HCT116 (cell line): ENCODE data around the gene ACMSD.

Experiments used
- EZH2phosphoT487 ChIP-seq: fragments of 200-600 bp; IDR thresholded peaks from 2 replicates; pipeline ENCODE4 v1.6.1; 2018; ENCODE audit warnings: antibody characterized with exemption, borderline replicate concordance
- POLR2A ChIP-seq: IDR thresholded peaks from 2 replicates; pipeline ENCODE4 v1.7.0; 2011; ENCODE audit warnings: borderline replicate concordance; ENCODE audit not compliant: insufficient read depth, insufficient read length; ENCODE audit errors: extremely low read depth
- TF ChIP-seq, protein P1 (sequence below), 3 experiments: fragments of 200-600 bp in 1 of 3; sonication (generic) in 1 of 3; IDR thresholded peaks in 2 of 3; conservative IDR thresholded peaks in 1 of 3; 2 replicates each; pipeline ENCODE4 v1.5.1; 2012 to 2017; ENCODE audit warnings: low read depth in 2 of 3, low read length in 2 of 3, antibody characterized with exemption in 1 of 3, borderline replicate concordance in 1 of 3, control low read depth in 1 of 3, mild to moderate bottlenecking in 1 of 3, mixed read lengths in 1 of 3, mixed run types in 1 of 3, moderate library complexity in 1 of 3; ENCODE audit not compliant: insufficient read depth in 1 of 3

DNA sequence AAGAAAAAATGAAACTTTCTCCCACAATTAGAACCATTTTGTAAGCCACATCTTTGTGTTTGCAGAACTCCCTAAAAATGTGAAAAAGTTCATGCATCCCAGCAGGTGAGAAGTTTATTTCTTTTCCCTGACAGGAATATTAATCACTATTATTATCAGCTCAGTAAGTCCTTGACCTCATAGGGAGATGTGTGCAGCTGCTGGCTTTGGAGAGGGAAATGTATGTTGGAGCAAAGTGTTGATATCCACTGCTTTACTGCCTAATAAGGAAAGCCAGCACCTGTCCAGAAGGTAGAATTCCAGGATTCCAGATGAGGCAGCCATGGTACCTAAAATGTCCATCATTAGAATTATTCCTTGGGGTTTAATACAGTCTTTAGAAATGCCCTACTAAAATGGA, 44.4 kb downstream of the ACMSD start:
- TF ChIP-seq EZH2phosphoT487 (no peak), POLR2A (no peak)
- TF ChIP-seq, protein P1, sequence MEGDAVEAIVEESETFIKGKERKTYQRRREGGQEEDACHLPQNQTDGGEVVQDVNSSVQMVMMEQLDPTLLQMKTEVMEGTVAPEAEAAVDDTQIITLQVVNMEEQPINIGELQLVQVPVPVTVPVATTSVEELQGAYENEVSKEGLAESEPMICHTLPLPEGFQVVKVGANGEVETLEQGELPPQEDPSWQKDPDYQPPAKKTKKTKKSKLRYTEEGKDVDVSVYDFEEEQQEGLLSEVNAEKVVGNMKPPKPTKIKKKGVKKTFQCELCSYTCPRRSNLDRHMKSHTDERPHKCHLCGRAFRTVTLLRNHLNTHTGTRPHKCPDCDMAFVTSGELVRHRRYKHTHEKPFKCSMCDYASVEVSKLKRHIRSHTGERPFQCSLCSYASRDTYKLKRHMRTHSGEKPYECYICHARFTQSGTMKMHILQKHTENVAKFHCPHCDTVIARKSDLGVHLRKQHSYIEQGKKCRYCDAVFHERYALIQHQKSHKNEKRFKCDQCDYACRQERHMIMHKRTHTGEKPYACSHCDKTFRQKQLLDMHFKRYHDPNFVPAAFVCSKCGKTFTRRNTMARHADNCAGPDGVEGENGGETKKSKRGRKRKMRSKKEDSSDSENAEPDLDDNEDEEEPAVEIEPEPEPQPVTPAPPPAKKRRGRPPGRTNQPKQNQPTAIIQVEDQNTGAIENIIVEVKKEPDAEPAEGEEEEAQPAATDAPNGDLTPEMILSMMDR (IDR thresholded peaks at IDR 0.05 in 2 of 3, conservative IDR thresholded peaks at IDR 0.05 in 1 of 3; ENCODE audit: borderline replicate concordance in 1 of 3, insufficient read depth in 1 of 3, low read depth in 2 of 3, low read length in 2 of 3): no peak
